Hepatocyte (in vitro differentiated cells): ENCODE results near the gene SEL1L. TPM values are rescaled to one million over a fixed set of nuclear protein-coding genes. Genes with fewer than 3 reads are reported as not detected.

Experiments used
- DNase-seq: peaks from one replicate; pipeline ENCODE4 v3.0.0-alpha.2; 2016; ENCODE audit warnings: low spot score
- H2AFZ ChIP-seq: fragments of 200-600 bp; sonication (generic); 2 replicates; pipeline ENCODE4 v1.6.0; 2016; ENCODE audit warnings: antibody characterized with exemption, mild to moderate bottlenecking
- H3K27ac ChIP-seq: fragments of 200-600 bp; sonication (generic); 2 replicates; pipeline ENCODE4 v1.5.1; 2016; ENCODE audit warnings: mild to moderate bottlenecking
- H3K27me3 ChIP-seq: fragments of 200-600 bp; sonication (generic); 2 replicates; pipeline ENCODE4 v1.6.1; 2016
- H3K36me3 ChIP-seq: fragments of 200-600 bp; sonication (generic); replicated peaks from 2 replicates; pipeline ENCODE4 v1.5.1; 2016; ENCODE audit warnings: low read depth; ENCODE audit not compliant: insufficient read depth
- H3K4me1 ChIP-seq: fragments of 200-600 bp; sonication (generic); 2 replicates; pipeline ENCODE4 v1.5.1; 2016; ENCODE audit warnings: mild to moderate bottlenecking, moderate library complexity; ENCODE audit not compliant: insufficient read depth
- H3K4me2 ChIP-seq: fragments of 200-600 bp; sonication (generic); 2 replicates; pipeline ENCODE4 v1.6.0; 2016
- H3K4me3 ChIP-seq: fragments of 200-600 bp; sonication (generic); 2 replicates; pipeline ENCODE4 v1.5.1; 2016; ENCODE audit warnings: mild to moderate bottlenecking
- H3K79me2 ChIP-seq: fragments of 200-600 bp; sonication (generic); 2 replicates; pipeline ENCODE4 v1.6.0; 2017; ENCODE audit warnings: mild to moderate bottlenecking
- H3K9me2 ChIP-seq: fragments of 200-600 bp; sonication (generic); replicated peaks from 2 replicates; pipeline ENCODE4 v1.6.0; 2017; ENCODE audit warnings: mild to moderate bottlenecking; ENCODE audit not compliant: insufficient read depth
- H3K9me3 ChIP-seq: fragments of 200-600 bp; sonication (generic); 2 replicates; pipeline ENCODE4 v1.5.1; 2016; ENCODE audit warnings: low read depth, mild to moderate bottlenecking
- H4K20me1 ChIP-seq: fragments of 200-600 bp; sonication (generic); 2 replicates; pipeline ENCODE4 v1.6.0; 2016; ENCODE audit warnings: mild to moderate bottlenecking; ENCODE audit not compliant: insufficient read depth, poor library complexity, severe bottlenecking
- CTCF ChIP-seq: fragments of 200-600 bp; sonication (generic); IDR thresholded peaks from 2 replicates; pipeline ENCODE4 v1.5.1; 2016; ENCODE audit warnings: antibody characterized with exemption, mild to moderate bottlenecking; ENCODE audit not compliant: poor library complexity
- EZH2 ChIP-seq: fragments of 200-600 bp; sonication (generic); IDR thresholded peaks from 2 replicates; pipeline ENCODE4 v1.6.1; 2016; ENCODE audit warnings: antibody characterized with exemption, mild to moderate bottlenecking, borderline replicate concordance
- EZH2phosphoT487 ChIP-seq: fragments of 200-600 bp; sonication (generic); IDR thresholded peaks from one replicate; pipeline ENCODE4 v1.6.1; 2018; ENCODE audit warnings: antibody characterized with exemption, mild to moderate bottlenecking, low read depth, moderate library complexity; ENCODE audit not compliant: unreplicated experiment, severe bottlenecking
- WGBS: methylation state at CpG from one replicate; pipeline ENCODE4 v1.1.6; 2016; ENCODE audit warnings: low lambda C conversion rate; ENCODE audit errors: missing lambda C conversion rate; 5-methylcytosine and 5-hydroxymethylcytosine counted together
- polyA plus RNA-seq: library from polyadenylated mRNA; unstranded; fragments of >200 nt; fragmentation: Nextera tagmentation; extraction: Ambion mirVana; gene quantifications from 2 replicates; pipeline ENCODE4 v1.2.1, GENCODE V29; 2016
- total RNA-seq: library from RNA; depleted of rRNA; stranded (reverse); fragments of >200 nt; gene quantifications from 2 replicates; pipeline ENCODE4 v1.2.3, GENCODE V29; 2014

The SEL1L gene
- total and polyA plus RNA-seq, 2 experiments from 2014 or later, result 53.0 to 89.4 TPM

- H3K79me2 ChIP-seq, result no peaks in the 10 kb centered on the region
- no peaks in the 10 kb centered on the region for H3K27me3 ChIP-seq
- no peak overlapping the region for H3K4me2 ChIP-seq
- no peak overlapping the region for H2AFZ ChIP-seq
- no peaks in the 10 kb centered on the region for H4K20me1 ChIP-seq
- no peaks in the 10 kb centered on the region for H3K36me3 ChIP-seq
- DNase-seq, result no peak
- no peaks in the 10 kb centered on the region for H3K9me2 ChIP-seq
- H3K4me1 ChIP-seq, result no peaks in the 10 kb centered on the region
- H3K4me3 ChIP-seq, result no peak overlapping the region
- TF ChIP-seq EZH2phosphoT487, result no peak
- TF ChIP-seq EZH2, result no peak
- TF ChIP-seq CTCF, result no peak
- no peaks in the 10 kb centered on the region for H3K9me3 ChIP-seq
- H3K27ac ChIP-seq, result no peak overlapping the region
- WGBS, result 96% methylated on average over 3 of the region's 3 CpGs
Measured at GRCh38 chr14:81478446-81478845, 55.2 kb downstream of the SEL1L start.

GRCh38 chr14:81476816-81477215 lies 56.8 kb downstream of the SEL1L start:
- no peaks in the 10 kb centered on the region for H3K9me3 ChIP-seq
- H3K36me3 ChIP-seq, result no peaks in the 10 kb centered on the region
- no peaks in the 10 kb centered on the region for H3K27me3 ChIP-seq
- no peaks in the 10 kb centered on the region for H3K79me2 ChIP-seq
- DNase-seq, result no peak
- no peaks in the 10 kb centered on the region for H3K9me2 ChIP-seq
- H3K4me1 ChIP-seq, result no peaks in the 10 kb centered on the region
- 96% methylated on average over 5 of the region's 5 CpGs for WGBS
- no peak overlapping the region for H3K4me3 ChIP-seq
- H2AFZ ChIP-seq, result no peak overlapping the region
- TF ChIP-seq EZH2phosphoT487, result no peak
- H4K20me1 ChIP-seq, result no peaks in the 10 kb centered on the region
- no peak overlapping the region for H3K27ac ChIP-seq
- no peak overlapping the region for H3K4me2 ChIP-seq

DNA sequence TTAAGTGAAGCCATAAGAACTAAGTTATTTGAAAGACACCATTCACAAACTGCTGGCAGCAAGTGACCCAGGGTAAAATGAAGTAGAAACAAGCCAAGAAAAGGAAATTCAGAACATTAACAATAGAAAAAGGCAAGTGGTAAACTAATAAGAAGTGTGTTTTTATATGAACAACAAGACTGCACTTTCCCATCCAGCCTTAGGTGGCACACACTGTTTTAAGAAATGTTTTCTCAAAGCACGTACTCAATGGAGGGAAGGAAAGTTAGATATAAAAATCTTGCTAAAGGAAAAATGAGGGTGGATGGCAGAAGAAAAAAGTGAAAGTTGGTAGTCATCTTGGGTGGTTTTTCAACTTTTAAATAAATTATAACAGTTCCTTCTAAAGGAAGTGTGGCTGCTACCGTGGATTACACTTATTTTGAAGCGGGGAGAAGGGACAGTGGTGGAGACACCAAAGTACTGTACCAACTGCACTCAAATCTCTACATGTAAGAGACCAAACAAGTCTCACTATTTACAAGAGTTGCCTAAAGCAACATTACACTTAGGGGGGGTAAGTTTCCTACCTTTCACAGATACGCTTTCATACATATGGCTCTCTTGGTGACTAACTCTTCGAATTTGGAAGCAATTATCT lies 58.8 kb downstream of the SEL1L start:
- no peaks in the 10 kb centered on the region for H3K9me3 ChIP-seq
- H3K4me3 ChIP-seq, result no peak overlapping the region
- H3K27me3 ChIP-seq, result no peaks in the 10 kb centered on the region
- WGBS, result 88% methylated on average over 5 of the region's 5 CpGs
- H2AFZ ChIP-seq, result no peak overlapping the region
- no peaks in the 10 kb centered on the region for H4K20me1 ChIP-seq
- H3K79me2 ChIP-seq, result no peaks in the 10 kb centered on the region
- TF ChIP-seq EZH2 (no peak), EZH2phosphoT487 (no peak), CTCF (no peak)
- no peak overlapping the region for H3K27ac ChIP-seq
- no peak overlapping the region for H3K4me2 ChIP-seq
- no peaks in the 10 kb centered on the region for H3K36me3 ChIP-seq
- no peak for DNase-seq
- H3K9me2 ChIP-seq, result no peaks in the 10 kb centered on the region
- H3K4me1 ChIP-seq, result no peaks in the 10 kb centered on the region

DNA sequence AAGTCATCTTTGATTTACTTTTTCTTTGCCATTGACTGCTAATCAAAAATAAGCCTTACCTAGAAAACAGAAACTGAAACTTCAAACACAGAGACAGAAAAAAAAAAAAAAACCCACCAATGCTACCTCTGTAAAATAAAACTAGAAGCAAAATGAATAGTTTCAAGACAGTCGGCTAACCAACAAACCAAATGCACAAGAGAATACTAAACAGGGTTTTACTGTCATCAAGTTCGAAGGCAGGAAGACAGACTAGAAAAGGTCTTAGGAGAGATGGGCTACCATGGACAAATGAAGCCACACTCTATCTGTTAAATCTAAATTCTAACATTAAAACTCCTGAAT lies 59.5 kb downstream of the SEL1L start:
- Histone ChIP-seq H3K9me2 (no peaks in the 10 kb centered on the region), H3K79me2 (no peaks in the 10 kb centered on the region), H3K36me3 (no peaks in the 10 kb centered on the region), H3K27ac (no peak overlapping the region), H3K4me3 (no peak overlapping the region), H4K20me1 (no peaks in the 10 kb centered on the region), H3K9me3 (no peaks in the 10 kb centered on the region), H3K27me3 (no peaks in the 10 kb centered on the region), H2AFZ (no peak overlapping the region), H3K4me1 (no peaks in the 10 kb centered on the region), H3K4me2 (no peak overlapping the region)
- 96% methylated on average over 2 of the region's 2 CpGs for WGBS
- no peak for DNase-seq
- TF ChIP-seq CTCF (no peak), EZH2 (no peak), EZH2phosphoT487 (no peak)
